GM19193 (cell line): ENCODE measurements around the gene ZNF860.

Experiments used
- POLR2A ChIP-seq: IDR thresholded peaks from 4 replicates; pipeline ENCODE4 v1.6.1; 2011; ENCODE audit not compliant: insufficient read depth, insufficient read length; ENCODE audit errors: extremely low read depth

ZNF860 gene

DNA sequence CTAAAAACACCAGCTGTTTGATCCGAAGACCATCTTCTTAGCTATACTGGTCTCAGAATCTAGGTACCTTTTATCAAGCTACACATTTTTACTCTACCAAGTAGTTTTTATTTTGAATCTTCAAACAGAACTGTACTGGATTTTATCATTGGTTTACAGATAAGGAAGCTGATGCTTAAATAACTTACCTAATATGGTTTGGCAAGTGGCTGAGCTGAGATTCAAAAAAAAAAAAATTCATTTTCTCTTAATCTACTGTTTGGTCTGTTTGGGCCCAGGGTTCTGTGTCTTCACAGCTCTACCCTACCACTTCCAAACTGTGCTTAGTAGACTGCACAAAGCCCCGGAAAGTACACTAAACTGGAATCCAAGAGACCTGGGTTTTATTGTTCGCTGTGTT lies 35.7 kb downstream of the ZNF860 start:
- no peak for TF ChIP-seq POLR2A

DNA sequence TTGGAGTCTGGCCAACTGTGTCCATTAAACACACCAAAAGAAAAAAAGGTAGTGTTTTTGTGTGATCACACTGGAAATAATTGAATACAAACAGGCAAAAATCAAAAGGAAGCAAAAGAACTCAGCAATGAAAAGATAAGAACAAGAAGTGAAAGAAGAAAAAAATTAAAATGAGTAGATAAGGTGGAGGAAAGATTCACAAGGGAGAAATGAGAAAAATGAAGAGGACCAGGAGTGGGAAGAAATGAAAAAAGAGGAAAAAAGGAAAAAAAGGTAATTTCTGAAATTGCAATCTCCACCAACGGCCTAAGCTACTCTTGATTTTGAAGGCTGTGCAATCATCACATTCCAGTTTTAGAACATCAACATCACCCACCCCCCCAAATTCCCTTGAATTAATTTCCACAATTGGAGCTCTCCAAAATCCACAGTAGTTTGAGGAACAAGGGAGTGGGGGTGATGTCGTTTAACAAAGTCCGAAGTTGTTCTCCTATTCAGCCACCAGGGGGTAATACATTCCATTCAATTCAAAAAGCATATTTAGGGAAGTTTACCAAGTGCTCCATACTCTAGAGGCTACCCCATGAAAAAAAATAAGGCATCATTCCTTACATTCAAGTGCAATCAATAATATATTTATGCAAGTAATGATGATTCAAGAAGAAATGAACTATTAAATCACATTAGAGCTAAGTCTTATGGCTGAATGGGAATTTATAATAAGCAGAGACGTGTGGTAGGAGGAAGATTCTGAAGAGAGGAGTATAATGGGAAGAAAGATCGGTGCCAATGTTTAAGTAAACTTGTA lies 37.4 kb downstream of the ZNF860 start:
- TF ChIP-seq POLR2A, result no peak

DNA sequence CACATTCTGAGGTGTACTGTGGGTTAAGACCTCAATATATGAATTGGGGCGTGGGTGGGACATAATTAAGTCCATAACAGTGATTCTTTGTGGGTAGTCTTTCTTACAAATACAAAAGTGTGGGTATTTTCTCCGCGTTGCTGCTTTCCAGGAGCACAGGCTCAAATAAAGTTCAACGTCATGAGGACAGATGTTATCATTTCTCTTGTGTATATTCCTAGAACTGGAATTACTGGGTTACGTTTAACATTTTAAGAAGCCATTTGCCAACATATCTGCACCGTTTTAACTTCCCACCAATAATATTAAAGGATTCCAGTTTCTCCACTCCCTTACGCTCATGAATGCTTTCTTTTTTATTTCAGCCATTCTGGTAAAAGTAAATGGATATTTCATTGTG lies 39.6 kb downstream of the ZNF860 start:
- no peak for TF ChIP-seq POLR2A

DNA sequence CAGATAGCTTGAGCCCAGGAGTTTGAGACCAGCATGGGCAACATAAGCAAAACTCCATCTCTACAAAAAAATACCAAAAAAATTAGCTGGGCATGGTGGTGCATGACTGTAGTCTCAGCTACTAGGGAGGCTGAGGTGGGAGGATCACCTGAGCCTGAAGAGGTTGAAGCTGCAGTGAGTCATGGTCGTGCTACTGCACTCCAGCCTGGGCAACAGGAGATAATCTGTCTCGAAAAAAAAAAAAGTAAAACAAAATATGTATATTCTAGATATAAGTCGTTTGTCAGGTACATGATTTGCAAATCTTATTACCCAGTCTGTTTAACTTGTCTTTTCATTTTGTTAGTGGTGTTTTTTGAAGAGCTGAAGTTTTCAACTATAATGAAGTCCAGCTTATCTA lies 40.2 kb downstream of the ZNF860 start:
- no peak for TF ChIP-seq POLR2A

DNA sequence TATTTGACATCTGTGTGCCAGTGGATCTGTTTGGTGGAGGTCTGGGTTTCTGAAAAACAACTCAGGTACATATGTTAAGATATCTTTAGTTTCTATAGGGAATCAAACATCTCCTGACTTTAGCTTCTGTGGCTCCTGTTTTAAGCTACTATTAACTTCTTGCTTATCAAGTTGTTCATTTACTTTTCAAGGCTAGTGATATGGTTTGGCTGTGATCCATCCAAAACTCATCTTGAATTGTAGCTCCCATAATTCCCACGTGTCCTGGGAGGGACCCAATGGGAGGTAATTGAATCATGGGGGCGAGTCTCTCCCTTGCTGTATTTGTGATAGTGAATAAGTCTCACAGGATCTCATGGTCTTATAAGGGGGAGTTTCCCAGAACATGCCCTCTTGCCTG lies 41.4 kb downstream of the ZNF860 start:
- no peak for TF ChIP-seq POLR2A

DNA sequence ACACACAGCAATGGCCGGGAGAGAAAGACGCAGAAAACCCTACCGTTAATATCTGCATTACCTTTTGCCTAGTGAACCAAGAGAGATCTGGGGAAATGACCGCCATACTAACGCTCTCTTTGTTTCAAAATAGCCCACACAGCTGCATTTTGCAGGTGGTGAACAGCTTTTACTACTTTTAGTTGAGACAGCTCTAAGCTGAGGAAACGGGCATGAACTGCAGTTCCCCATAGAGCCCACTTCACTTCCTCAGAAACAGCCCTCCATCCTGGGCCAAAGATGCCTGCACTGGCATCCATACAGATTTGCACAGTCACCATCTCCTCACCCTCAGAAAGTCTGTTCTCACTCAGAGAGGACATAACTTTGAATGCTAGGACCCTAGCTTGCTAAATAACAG lies 45.0 kb downstream of the ZNF860 start:
- TF ChIP-seq POLR2A, result no peak

DNA sequence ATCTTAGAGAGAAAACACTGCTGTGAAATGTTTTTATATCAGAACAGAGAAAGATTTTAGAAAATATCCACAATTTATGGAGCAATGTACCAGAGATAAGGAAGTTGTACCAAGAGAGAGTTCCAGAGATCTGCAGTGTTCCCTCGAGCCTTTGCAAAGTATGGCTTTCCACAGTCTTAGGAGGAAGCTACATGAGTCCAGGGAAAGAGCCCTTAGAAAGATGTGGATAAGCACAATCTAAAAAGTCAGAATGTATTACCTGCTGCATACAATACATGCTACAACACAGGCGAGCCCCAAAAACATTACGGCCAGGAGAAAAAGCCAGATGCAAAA lies 56.4 kb downstream of the ZNF860 start:
- no peak for TF ChIP-seq POLR2A

DNA sequence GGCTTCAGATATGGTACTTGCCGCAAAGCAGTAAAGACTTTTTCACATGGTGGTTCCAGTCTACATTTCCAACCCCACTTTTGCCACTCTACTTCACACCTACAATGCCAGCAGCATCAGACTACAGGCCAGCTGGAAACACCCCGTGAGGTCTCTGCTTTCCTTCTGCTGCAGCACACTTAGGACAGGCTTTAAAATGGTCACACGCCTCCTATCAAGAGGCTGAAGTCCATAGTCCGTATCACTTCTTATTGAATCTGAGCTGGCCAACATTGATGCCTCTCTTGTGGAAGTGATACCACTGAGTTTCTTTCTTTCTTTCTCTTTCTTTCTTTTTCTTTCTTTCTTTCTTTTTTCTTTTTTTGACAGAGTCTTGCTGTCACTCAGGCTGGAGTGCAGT lies 59.8 kb downstream of the ZNF860 start:
- TF ChIP-seq POLR2A, result no peak
